WTC11 (cell line): ENCODE results near the gene GJD4. TPM values are rescaled to one million over a fixed set of nuclear protein-coding genes. Genes with fewer than 3 reads are reported as not detected.

Source experiments
- ATAC-seq: fragments of 200-7000 bp; cut with Tn5 transposase; 2 replicates; pipeline ENCODE4 v1.10.0; 2021; ENCODE audit warnings: mild to moderate bottlenecking, moderate library complexity
- CTCF ChIA-PET: fragments of 300-600 bp; sonication (Branson Sonifier 250); formaldehyde crosslinking; loops from one replicate; lab custom pipeline; 2021; ENCODE audit warnings: antibody characterized with exemption; lab: Charles Lee
- POLR2A ChIA-PET: fragments of 350-600 bp; sonication (Branson Sonifier 250); formaldehyde crosslinking; loops from one replicate; lab custom pipeline; 2021; ENCODE audit warnings: antibody characterized with exemption; lab: Charles Lee
- DNase-seq: peaks from one replicate; pipeline ENCODE4 v3.0.0; 2021; ENCODE audit warnings: low spot score
- H3K27ac Mint-ChIP-seq: 2 replicates; pipeline ENCODE4 v1.8.0; 2021; ENCODE audit warnings: mixed read lengths
- H3K27me3 Mint-ChIP-seq: 2 replicates; pipeline ENCODE4 v1.8.0; 2021; ENCODE audit warnings: low read depth, mild to moderate bottlenecking, moderate library complexity, mixed read lengths
- H3K36me3 Mint-ChIP-seq: 2 replicates; pipeline ENCODE4 v1.8.0; 2021; ENCODE audit warnings: mixed read lengths
- H3K4me1 Mint-ChIP-seq: 2 replicates; pipeline ENCODE4 v1.8.0; 2022; ENCODE audit warnings: mixed read lengths
- H3K4me3 Mint-ChIP-seq: 2 replicates; pipeline ENCODE4 v1.8.0; 2021; ENCODE audit warnings: mild to moderate bottlenecking, moderate library complexity, mixed read lengths
- H3K9me3 Mint-ChIP-seq: 2 replicates; pipeline ENCODE4 v1.8.0; 2021; ENCODE audit warnings: mixed read lengths
- CREM ChIP-seq: sonication (generic); formaldehyde crosslinking; IDR thresholded peaks from 2 replicates; pipeline ENCODE4 v1.8.1; 2022; ENCODE audit warnings: mild to moderate bottlenecking, missing genetic modification reagents, moderate library complexity
- HMGA2 ChIP-seq: fragments of 250-450 bp; sonication (Bioruptor Pico); IDR thresholded peaks from 2 replicates; pipeline ENCODE4 v1.4.0; 2021; ENCODE audit warnings: mild to moderate bottlenecking, moderate library complexity
- JAZF1 ChIP-seq: fragments of 250-450 bp; sonication (Bioruptor Pico); IDR thresholded peaks from 2 replicates; pipeline ENCODE4 v1.9.0; 2021; ENCODE audit warnings: moderate library complexity, mild to moderate bottlenecking, inconsistent platforms
- NFYB ChIP-seq: sonication (generic); formaldehyde crosslinking; conservative IDR thresholded peaks from 2 replicates; pipeline ENCODE4 v1.8.0; 2022; ENCODE audit warnings: low read depth, missing genetic modification reagents
- NR2C2 ChIP-seq: sonication (generic); formaldehyde crosslinking; IDR thresholded peaks from 2 replicates; pipeline ENCODE4 v1.8.0; 2022; ENCODE audit warnings: mild to moderate bottlenecking, missing genetic modification reagents
- TCF7 ChIP-seq: sonication (generic); formaldehyde crosslinking; IDR thresholded peaks from 2 replicates; pipeline ENCODE4 v1.8.0; 2022; ENCODE audit warnings: mild to moderate bottlenecking, low read depth, missing genetic modification reagents, moderate library complexity
- ZNF121 ChIP-seq: sonication (generic); formaldehyde crosslinking; IDR thresholded peaks from 2 replicates; pipeline ENCODE4 v1.8.0; 2023; ENCODE audit warnings: missing genetic modification reagents
- ZNF219 ChIP-seq: sonication (generic); formaldehyde crosslinking; IDR thresholded peaks from 2 replicates; pipeline ENCODE4 v1.8.0; 2023; ENCODE audit warnings: missing genetic modification reagents, mild to moderate bottlenecking, borderline replicate concordance
- ZNF232 ChIP-seq: sonication (generic); formaldehyde crosslinking; IDR thresholded peaks from 2 replicates; pipeline ENCODE4 v1.8.0; 2022; ENCODE audit warnings: mild to moderate bottlenecking, missing genetic modification reagents
- total RNA-seq: library from RNA; stranded (reverse); gene quantifications from 3 replicates; pipeline ENCODE4 v1.2.3, GENCODE V29; 2021
- TF ChIP-seq, protein P1 (sequence below): sonication (generic); formaldehyde crosslinking; IDR thresholded peaks from 2 replicates; pipeline ENCODE4 v1.8.1; 2023; ENCODE audit warnings: mild to moderate bottlenecking, missing genetic modification reagents
- TF ChIP-seq, protein P2 (sequence below): sonication (generic); formaldehyde crosslinking; IDR thresholded peaks from 2 replicates; pipeline ENCODE4 v1.8.0; 2022; ENCODE audit warnings: missing genetic modification reagents
- TF ChIP-seq, protein P3 (sequence below): sonication (generic); formaldehyde crosslinking; IDR thresholded peaks from 2 replicates; pipeline ENCODE4 v1.8.0; 2022; ENCODE audit warnings: mild to moderate bottlenecking, missing genetic modification reagents
- TF ChIP-seq, protein P4 (sequence below): sonication (generic); formaldehyde crosslinking; IDR thresholded peaks from 2 replicates; pipeline ENCODE4 v1.8.0; 2022; ENCODE audit warnings: mild to moderate bottlenecking, missing genetic modification reagents
- TF ChIP-seq, protein P5 (sequence below): sonication (generic); formaldehyde crosslinking; IDR thresholded peaks from 2 replicates; pipeline ENCODE4 v1.8.0; 2023; ENCODE audit warnings: mild to moderate bottlenecking, missing genetic modification reagents

Gene GJD4
- total RNA-seq, 1 experiment from 2014 or later, result not detected

DNA sequence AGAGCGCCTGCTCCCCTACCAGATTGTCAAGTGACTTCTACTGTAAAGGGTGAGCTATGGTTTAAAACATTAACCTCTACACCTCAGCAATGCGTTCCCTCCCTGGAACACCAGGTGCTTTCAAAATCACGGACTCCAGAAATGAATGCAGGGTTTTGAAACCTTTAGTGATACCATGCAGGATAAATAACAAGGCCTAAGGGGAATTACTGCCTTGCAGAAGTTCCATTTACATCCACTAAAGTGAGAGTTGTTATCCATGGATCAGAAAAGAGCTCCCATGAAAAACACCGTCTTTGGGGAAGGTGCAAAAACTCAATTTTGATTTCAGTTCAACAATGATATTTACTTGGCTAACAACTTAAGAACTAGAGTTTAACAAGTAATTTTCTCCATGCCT, 33.0 kb downstream of the GJD4 start (continued):
- TF ChIP-seq, protein P1, sequence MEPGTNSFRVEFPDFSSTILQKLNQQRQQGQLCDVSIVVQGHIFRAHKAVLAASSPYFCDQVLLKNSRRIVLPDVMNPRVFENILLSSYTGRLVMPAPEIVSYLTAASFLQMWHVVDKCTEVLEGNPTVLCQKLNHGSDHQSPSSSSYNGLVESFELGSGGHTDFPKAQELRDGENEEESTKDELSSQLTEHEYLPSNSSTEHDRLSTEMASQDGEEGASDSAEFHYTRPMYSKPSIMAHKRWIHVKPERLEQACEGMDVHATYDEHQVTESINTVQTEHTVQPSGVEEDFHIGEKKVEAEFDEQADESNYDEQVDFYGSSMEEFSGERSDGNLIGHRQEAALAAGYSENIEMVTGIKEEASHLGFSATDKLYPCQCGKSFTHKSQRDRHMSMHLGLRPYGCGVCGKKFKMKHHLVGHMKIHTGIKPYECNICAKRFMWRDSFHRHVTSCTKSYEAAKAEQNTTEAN (CRISPR knock-in tag), result no peak
- TF ChIP-seq, protein P2, sequence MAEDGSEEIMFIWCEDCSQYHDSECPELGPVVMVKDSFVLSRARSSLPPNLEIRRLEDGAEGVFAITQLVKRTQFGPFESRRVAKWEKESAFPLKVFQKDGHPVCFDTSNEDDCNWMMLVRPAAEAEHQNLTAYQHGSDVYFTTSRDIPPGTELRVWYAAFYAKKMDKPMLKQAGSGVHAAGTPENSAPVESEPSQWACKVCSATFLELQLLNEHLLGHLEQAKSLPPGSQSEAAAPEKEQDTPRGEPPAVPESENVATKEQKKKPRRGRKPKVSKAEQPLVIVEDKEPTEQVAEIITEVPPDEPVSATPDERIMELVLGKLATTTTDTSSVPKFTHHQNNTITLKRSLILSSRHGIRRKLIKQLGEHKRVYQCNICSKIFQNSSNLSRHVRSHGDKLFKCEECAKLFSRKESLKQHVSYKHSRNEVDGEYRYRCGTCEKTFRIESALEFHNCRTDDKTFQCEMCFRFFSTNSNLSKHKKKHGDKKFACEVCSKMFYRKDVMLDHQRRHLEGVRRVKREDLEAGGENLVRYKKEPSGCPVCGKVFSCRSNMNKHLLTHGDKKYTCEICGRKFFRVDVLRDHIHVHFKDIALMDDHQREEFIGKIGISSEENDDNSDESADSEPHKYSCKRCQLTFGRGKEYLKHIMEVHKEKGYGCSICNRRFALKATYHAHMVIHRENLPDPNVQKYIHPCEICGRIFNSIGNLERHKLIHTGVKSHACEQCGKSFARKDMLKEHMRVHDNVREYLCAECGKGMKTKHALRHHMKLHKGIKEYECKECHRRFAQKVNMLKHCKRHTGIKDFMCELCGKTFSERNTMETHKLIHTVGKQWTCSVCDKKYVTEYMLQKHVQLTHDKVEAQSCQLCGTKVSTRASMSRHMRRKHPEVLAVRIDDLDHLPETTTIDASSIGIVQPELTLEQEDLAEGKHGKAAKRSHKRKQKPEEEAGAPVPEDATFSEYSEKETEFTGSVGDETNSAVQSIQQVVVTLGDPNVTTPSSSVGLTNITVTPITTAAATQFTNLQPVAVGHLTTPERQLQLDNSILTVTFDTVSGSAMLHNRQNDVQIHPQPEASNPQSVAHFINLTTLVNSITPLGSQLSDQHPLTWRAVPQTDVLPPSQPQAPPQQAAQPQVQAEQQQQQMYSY (CRISPR knock-in tag), result no peak
- TF ChIP-seq ZNF121 (CRISPR knock-in tag) (no peak), TCF7 (no peak), ZNF232 (CRISPR knock-in tag) (no peak), NR2C2 (CRISPR knock-in tag) (no peak), HMGA2 (CRISPR knock-in tag) (no peak), CREM (CRISPR knock-in tag) (no peak), NFYB (CRISPR knock-in tag) (no peak)
- TF ChIP-seq, protein P3, sequence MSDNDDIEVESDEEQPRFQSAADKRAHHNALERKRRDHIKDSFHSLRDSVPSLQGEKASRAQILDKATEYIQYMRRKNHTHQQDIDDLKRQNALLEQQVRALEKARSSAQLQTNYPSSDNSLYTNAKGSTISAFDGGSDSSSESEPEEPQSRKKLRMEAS (CRISPR knock-in tag), result no peak
- TF ChIP-seq, protein P4, sequence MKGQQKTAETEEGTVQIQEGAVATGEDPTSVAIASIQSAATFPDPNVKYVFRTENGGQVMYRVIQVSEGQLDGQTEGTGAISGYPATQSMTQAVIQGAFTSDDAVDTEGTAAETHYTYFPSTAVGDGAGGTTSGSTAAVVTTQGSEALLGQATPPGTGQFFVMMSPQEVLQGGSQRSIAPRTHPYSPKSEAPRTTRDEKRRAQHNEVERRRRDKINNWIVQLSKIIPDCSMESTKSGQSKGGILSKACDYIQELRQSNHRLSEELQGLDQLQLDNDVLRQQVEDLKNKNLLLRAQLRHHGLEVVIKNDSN (CRISPR knock-in tag), result no peak

DNA sequence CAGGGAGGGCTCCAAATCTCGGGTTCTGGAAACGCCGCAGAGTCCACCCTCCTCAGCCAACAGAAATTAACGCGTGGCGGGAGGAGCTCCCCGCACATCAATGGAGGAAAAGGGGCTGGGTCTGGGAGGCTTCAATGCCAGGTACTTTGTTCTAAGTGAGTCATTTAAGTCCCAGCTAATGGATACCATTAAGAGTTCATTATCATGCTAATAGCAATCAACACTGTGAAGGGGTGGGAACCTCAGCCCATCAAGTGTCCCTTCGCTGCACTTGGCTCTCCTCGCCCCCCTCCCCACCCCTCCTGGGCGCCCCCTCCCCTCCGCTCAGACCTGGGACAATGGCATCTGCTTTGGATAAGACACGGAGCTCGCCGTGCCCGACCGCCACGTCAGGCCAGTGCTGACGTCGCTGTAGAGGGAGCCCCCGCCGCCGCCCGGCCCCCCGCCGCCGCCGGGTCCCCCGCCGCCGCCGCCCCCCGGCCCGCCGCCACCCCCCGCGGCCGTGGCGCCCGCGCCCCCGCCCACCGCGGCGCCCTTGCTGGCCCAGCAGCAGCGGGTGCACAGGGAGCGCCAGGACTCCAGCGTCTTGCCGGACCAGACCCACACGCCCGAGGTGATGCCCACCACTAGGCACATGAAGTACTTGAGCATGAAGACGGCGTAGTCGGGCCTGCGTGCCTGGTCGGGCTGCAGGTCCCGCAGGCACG, 34.0 kb downstream of the GJD4 start:
- Mint-ChIP-seq H3K4me1 (peaks cover 41% of the 10 kb centered on the region), H3K27ac (no peak overlapping the region), H3K27me3 (peaks cover 25% of the 10 kb centered on the region), H3K9me3 (no peaks in the 10 kb centered on the region), H3K4me3 (peak overlapping the region; percentile 72), H3K36me3 (no peaks in the 10 kb centered on the region)
- DNase-seq, result peak; percentile 46
- no peak for TF ChIP-seq ZNF219 (CRISPR knock-in tag)
- TF ChIP-seq, protein P5, sequence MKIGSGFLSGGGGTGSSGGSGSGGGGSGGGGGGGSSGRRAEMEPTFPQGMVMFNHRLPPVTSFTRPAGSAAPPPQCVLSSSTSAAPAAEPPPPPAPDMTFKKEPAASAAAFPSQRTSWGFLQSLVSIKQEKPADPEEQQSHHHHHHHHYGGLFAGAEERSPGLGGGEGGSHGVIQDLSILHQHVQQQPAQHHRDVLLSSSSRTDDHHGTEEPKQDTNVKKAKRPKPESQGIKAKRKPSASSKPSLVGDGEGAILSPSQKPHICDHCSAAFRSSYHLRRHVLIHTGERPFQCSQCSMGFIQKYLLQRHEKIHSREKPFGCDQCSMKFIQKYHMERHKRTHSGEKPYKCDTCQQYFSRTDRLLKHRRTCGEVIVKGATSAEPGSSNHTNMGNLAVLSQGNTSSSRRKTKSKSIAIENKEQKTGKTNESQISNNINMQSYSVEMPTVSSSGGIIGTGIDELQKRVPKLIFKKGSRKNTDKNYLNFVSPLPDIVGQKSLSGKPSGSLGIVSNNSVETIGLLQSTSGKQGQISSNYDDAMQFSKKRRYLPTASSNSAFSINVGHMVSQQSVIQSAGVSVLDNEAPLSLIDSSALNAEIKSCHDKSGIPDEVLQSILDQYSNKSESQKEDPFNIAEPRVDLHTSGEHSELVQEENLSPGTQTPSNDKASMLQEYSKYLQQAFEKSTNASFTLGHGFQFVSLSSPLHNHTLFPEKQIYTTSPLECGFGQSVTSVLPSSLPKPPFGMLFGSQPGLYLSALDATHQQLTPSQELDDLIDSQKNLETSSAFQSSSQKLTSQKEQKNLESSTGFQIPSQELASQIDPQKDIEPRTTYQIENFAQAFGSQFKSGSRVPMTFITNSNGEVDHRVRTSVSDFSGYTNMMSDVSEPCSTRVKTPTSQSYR (CRISPR knock-in tag), result peak; percentile 24; the same call in 1 of the 2 replicates
- TF ChIP-seq JAZF1 (CRISPR knock-in tag), result no peak
- POLR2A ChIA-PET, result interaction anchor here (0.6 kb wide), 1 partner anchor 705 kb away, joined by 6 read pairs; no protein-coding TSS in a partner anchor
- CTCF ChIA-PET, result interaction anchor here (0.6 to 3.1 kb wide), 8 partner anchors 47 to 1048 kb away, joined by 3 to 12 read pairs (median 3); no protein-coding TSS in a partner anchor
- ATAC-seq, result peak; percentile 0; the same call in 1 of the 2 replicates
